ENCODE results near the gene SLC19A2.

GRCh38 chr1:169468982-169469381, 16.8 kb downstream of the SLC19A2 start:
- TF ChIP-seq ELF1 (IDR thresholded peaks at IDR 0.05; ENCODE audit: borderline replicate concordance, low read depth): no peak
- no peak for TF ChIP-seq SP1 (IDR thresholded peaks at IDR 0.05; ENCODE audit: low read depth)
- TF ChIP-seq POLR2A (IDR thresholded peaks at IDR 0.05; ENCODE audit: borderline replicate concordance, extremely low read depth, insufficient read depth, insufficient read length): no peak
- TF ChIP-seq FOSL1 (IDR thresholded peaks at IDR 0.05; ENCODE audit: low read depth): no peak
- TF ChIP-seq CTCF (IDR thresholded peaks at IDR 0.05 in 2 of 3, conservative IDR thresholded peaks at IDR 0.05 in 1 of 3; ENCODE audit: borderline replicate concordance in 1 of 3, insufficient read depth in 1 of 3, low read depth in 2 of 3, low read length in 2 of 3): no peak
- no peak for TF ChIP-seq MAX (IDR thresholded peaks at IDR 0.05)
- TF ChIP-seq YY1 (IDR thresholded peaks at IDR 0.05; ENCODE audit: extremely low read depth, insufficient replicate concordance, low read depth, low read length): no peak
- no peak for TF ChIP-seq EZH2 (IDR thresholded peaks at IDR 0.05)
- TF ChIP-seq EZH2phosphoT487 (IDR thresholded peaks at IDR 0.05; ENCODE audit: borderline replicate concordance): no peak
- TF ChIP-seq RAD21 (IDR thresholded peaks at IDR 0.05; ENCODE audit: low read depth): no peak
- no peak for TF ChIP-seq EGR1 (IDR thresholded peaks at IDR 0.05; ENCODE audit: low read depth)
